ENCODE data around the gene ZSCAN2.
"Not testable (repeated sequence)": the region's sequence is repeated elsewhere in the genome, so short reads cannot be mapped to it uniquely, and the experiment has no call there.

Gene ZSCAN2

DNA sequence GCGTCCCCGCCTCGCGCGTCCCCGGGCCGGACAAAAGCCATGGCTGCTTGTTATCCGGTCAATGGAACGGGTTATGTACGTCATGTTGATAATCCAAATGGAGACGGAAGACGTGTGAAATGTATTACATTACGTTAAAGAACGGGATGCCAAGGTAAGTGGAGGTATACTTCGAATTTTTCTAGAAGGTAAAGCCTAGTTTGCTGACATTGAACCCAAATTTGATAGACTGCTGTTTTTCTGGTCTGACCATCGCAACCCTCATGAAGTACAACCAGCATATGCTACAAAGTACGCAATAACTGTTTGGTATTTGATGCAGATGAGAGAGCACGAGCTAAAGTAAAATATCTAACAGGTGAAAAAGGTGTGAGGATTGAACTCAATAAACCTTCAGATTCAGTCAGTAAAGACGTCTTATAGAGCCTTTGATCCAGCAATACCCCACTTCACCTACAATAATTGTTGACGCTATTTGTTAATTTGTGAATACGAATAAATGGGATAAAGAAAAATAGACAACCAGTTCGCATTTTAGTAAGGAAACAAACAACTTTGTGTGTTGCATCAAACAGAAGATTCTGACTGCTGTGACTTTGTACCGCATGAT, 33.5 kb downstream of the ZSCAN2 start:
- DNase-seq (ENCODE audit: low read depth in 3 of 3) = no peak

DNA sequence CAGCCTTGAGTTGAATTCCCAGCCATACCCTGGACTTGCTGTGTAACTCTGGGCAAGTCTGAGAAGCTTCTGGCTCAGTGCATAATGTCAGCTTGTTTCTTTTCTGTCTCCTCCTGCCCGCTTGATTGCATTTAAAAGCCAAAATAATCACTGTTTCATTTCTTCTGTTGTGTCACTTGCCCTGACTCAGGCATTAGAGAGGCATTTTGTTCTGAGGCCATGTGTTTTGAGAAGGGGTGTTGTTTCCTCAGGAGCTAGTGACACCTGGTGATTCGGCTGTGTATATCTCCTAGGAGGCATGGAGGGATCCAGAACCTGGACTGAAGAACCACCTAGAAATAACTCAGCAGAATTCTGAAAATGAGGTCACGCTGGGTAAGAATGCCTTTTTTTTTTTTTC, 37.3 kb downstream of the ZSCAN2 start:
- no peak for DNase-seq (ENCODE audit: low read depth in 3 of 3)

DNA sequence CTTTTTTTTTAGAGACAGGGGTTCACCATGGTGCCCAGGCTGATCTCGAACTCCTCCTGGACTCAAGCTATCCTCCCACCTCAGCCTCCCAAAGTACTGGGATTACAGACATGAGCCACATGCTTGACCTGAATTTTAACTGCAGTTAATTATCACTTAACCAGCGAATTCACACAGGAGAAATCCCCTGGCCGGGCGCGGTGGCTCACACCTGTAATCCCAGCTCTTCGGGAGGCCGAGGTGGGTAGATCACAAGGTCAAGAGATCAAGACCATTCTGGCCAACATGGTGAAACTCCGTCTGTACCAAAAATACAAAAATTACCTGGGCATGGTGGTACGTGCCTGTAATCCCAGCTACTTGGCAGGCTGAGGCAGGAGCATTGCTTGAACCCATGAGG, 41.1 kb downstream of the ZSCAN2 start:
- not testable (repeated sequence) for DNase-seq (ENCODE audit: low read depth in 3 of 3)

DNA sequence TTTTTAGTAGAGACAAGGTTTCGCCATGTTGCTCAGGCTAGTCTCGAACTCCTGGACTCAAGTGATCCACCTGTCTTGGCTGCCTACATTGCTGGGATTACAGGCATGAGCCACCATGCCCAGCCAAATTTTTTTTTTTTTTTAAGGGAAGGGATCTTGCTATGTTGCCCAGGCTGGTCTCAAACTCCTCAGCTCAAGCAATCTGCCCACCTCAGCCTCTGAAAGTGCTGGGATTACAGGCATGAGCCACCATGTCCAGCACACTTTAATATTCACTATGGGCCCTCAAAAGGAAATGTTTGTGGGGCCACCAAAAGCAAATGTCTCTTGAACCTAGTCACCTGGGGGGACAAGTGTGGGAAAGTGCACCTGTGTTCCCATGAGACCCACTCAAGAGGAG, 41.8 kb downstream of the ZSCAN2 start:
- DNase-seq (ENCODE audit: low read depth in 3 of 3) = not testable (repeated sequence)

DNA sequence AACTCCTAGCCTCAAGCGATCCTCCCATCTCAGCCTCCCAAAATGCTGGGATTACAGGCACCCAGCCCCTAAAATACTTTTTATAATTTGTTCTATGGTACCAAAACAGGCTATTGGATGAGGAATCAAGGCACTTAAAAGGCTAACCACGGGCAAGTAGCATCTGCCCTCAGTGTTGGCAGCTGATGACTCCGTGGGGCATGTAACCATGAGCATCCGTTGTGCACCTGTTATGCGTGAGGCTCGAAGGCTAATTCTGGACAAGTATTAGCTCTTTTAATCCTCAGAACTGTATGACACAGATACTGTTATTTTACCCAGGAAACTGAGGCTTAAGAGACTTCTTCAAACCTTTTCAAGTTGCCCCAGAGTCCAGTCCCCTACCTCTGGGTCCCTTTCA, 43.0 kb downstream of the ZSCAN2 start:
- DNase-seq (ENCODE audit: low read depth in 3 of 3) = no peak

DNA sequence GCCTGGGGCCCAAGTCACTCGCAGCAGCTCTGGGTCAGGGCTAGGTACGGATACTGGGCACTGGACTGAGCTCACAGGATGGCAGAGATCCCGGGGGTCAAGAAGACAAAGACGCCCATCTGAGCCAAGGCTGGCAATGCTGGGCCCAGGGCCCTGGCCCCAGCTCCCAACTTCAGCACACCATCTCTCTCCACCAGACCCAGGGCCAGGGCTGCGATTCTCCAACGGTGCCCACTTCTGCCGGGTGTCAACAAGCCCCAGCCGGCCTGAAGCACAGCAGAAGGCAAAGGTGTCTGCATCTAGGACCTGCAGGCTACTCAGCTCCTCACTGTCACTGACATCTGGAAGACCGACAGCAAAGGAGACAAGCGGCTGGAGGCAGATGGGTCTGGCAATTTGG, 44.7 kb downstream of the ZSCAN2 start:
- DNase-seq (ENCODE audit: low read depth in 3 of 3) = no peak

DNA sequence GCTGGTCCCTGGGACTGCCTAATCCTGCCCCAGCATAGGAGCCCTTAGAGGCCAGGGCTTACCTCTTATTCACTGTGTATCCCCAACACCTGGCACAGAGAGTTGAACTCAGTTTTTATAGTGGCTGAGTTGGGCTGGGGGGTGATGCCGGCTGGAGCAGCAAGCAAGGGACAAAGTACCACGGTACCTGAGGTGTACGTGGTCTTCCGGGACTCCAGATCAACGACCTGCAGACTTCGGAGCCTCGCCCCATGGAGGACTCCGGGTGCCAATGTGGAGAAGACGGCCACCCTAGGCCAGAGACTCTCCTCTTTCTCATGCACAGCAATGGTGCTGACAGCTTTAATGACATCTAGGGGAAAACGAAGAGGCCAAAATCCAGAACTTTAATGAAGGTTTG, 45.2 kb downstream of the ZSCAN2 start:
- no peak for DNase-seq (ENCODE audit: low read depth in 3 of 3)

DNA sequence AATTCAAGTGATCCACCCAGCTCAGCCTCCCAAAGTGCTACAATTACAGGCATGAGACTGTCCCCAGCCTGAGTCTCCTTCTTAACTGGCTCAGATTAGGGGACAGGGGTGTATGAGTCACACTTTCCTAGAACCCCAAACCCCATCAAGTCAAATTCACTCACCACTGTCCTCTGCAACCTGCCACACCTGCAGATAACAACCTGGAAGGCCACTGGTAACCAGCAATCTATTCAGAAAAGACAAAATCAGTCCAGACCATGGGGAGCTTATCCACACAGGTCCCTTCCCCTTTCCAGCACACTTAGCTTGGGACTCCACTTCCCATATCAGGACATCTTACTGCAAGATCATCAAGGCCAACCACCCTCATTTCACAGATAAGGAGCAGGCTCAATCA, 46.9 kb downstream of the ZSCAN2 start:
- no peak for DNase-seq (ENCODE audit: low read depth in 3 of 3)

DNA sequence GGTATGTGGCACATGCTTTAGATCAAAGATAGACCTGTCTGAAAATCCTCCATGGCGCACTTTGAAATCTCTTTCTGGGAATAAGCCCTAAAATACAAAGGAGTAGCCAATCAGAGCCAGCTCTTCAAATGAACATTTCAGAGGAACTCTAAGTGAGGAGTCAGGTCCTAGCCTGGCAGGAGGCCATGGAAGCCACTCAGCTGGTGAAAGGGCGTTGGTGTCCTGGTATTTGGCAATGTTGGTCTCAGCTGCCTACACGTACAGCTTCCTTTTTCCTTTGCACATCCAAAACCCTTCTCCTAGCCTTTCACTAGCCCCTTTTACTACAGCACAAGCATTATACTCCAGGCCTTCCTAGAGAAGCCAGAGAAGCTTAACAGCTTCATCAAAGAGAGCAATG, 47.7 kb downstream of the ZSCAN2 start:
- DNase-seq (ENCODE audit: low read depth in 3 of 3) = no peak

DNA sequence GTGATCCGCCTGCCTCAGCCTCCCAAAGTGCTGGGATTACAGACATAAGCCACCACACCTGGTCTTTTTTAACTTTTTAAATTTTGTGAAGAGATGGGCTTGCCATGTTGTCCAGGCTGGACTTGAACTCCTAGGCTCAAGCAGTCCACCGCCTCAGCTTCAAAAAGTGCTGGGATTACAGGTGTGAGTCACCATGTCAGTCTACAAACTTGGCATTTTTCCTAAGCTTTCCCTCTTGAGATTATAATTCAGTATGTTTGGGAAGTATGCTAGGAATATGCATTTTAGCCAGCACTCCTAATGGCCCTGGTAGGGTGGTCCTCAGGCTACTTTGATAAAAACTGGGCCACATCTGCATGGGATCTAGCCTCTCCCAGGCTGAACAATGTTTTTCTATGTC, 48.9 kb downstream of the ZSCAN2 start:
- no peak for DNase-seq (ENCODE audit: low read depth in 3 of 3)

DNA sequence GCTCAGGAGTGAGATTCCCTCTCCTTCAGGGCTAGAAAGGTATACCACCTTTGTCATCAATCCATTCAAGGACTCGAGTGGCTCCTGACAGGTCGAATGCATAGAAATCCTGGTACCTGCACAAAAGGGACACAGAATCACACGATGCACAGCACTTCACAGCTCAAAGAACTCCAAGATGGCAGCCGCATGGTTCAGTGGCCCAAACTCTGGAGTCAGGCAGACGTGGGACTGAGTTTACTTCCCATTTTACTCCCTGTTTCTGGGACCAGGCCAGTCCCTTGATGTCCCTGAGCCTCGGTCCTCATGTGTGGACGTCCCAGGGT, 52.7 kb downstream of the ZSCAN2 start:
- DNase-seq (ENCODE audit: low read depth in 3 of 3) = no peak

DNA sequence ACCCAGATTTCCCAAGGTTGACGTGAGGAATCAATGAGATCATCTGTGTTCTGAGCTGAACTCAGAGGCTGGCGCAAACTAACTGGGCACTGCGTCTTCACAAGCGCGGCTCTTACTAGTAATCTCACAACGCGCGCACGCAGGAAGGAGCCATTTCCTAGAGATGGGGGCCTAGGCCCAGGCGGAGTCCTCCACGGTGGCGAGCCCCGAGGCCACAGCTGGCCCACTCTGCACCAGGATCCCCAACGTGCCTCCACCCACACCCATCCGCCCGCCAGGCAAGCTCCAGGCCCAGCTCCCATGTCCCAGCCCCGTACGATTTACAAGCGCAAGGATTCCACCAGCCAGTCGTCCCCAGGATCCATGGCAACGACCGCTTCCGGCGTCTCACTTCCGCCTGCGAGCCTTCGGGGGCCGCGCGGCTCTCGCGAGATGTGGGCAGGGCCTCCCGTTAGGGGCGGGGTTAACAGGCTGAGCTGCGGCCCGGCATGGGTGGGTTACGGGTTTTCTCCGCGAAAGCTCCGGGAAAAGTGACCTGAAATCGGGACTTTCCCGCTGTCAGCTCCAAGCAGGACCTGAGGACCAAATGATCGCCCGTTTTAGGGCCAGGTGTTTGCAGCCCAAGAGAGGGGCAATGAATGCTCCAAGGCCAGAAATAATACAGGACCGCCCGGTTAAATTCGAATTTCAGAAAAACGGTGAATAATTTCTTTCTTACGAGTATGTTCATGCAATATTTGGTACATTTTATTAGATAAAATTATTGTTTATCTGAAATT, 53.3 kb downstream of the ZSCAN2 start, which contains the start of gene WDR73:
TSS of gene WDR73 (minus strand) at position 374 of the 779 bp plus-strand sequence. CDS start at position 365, 9 bp downstream.
- DNase-seq (ENCODE audit: low read depth in 3 of 3) = peak; percentile 95 to 96 (median 96)

DNA sequence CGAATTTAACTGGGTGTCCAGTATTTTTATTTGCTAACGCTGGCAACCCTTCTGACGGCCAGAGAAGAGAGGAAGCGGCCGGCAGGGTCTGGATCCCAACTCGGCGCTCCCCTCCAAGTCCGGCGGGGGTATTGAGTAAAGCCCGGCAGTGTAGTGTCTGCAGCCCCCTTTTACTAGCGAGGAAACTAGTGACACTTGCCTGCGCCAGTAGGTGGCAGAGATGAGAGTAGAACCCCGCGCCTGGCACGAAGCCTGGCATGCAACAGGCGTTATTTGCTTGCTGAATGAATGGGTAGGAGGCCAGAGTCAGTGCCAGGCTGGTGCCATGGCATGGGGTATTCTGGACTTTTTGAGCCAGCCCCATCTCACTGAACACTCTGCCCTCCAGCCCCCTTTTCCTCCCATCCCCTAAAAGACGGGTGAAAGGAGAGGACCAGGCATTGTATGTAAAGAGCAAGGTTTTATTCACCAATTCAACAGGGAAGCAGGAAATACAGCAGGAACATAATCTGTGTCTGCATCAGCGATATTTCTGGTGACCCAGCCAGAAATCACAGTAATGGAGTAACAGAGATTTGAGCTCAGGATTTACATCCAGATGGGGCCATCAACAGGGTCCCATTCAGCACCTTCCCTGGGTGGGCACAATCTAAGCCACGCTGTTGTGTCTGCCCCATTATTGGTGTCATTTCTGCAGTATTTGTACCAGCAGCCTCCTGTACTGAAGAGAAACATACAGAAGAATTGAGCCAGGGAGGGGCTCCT, 54.1 kb downstream of the ZSCAN2 start:
- DNase-seq (ENCODE audit: low read depth in 3 of 3) = peak; percentile 56 to 74 (median 63)

DNA sequence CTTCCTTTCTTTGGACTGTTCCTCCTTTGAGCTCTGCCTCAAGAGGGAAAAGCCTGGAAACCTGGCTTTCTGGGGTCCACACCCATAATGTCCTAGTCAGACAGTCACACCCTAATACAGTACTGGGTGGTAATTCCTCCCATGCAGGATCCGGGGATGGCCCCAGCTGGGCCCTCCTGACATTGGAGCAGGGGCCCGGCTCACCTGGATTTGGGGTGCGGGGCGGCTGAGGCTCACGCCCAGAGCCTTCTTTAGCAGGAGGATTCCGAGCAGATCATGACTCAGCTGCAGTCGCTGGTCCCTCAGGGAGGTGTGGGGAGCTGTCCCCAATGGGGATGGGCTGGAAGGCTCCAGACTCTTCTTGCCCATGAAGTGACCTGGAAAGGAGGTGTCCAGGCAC, 56.2 kb downstream of the ZSCAN2 start:
- no peak for DNase-seq (ENCODE audit: low read depth in 3 of 3)

DNA sequence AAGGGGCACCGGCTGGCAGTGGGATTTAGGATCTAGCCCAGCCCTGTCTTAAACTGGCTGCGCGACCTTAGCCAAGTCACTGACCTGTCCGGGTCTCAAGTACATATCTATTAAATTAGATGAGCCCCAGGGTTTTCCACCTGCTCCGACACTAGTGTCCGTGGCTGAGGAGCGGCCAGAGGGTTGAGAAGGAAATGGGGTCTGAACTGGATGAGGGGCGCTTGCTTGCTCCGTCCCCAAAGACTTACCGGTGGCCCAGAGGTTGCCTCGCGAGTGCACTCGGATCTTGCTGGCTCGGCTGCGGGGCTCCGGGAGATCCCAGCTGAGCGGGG, 56.9 kb downstream of the ZSCAN2 start:
- DNase-seq (ENCODE audit: low read depth in 3 of 3) = no peak

DNA sequence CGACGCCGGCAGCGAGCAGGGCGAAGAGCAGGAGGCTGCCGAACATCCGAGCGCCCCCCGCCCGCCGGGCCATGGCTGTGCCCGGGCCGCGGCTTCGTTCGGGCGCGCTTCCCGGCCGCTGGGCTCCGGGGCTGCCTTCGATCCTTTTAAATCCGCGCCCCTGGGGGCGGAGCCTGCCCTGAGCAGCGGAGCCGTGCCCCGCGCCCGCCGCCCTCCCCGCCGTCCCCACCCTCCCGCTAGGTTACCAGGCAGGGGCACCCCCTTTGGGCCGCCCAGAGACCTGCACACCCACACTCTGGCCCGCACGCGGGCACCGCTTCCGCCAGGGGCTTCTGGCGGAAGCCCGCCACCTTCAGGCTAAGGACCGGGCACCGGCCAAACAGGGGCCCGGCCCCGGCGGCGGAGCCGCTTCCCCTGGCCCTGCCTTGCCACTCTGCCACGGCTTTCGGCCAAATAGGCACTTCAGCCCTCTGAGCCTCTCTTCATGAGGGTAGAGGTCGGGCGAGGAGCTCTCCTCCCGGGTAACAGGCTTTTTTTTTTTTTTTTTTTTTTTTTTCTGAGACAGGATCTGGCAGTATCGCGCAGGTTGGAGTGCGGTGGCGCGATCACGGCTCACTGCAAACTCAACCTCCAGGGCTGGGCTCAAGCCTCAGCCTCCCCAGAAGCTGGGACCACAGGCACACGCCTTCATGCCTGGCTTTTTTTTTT, 57.4 kb downstream of the ZSCAN2 start, which contains the start of gene NMB:
TSS of gene NMB (minus strand) at position 120 of the 708 bp plus-strand sequence. CDS start at position 73, 47 bp downstream.
- peak; percentile 65 to 79 (median 66) for DNase-seq (ENCODE audit: low read depth in 3 of 3)

DNA sequence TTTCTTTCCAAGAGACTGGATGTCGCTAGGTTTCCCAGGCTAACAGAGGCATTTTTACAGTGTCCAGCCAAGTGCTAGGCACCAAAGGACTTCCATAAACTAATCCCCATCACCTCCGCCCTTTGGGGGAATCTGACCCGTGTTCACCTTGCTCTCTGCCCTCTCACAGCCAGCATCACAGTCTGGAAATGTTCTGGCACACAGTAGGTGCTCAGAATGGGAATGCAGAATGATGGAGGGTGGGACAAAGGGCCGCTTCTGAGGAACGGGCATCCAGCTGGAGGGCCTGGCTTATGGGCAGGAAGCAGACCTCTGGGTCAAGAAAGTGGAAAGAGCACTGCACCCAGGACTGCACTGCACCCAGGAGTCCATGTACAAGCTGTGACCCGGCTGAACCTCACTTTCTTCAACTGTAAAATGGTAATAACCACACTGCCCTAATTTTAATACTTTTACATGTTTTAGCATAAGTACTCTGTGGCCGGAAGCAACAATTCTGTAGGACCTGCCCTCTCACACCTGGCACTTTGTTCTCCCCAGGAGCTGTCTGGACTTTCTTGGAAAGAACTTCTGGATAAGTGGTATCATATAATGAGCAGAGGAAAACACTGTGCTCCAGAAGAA, 58.1 kb downstream of the ZSCAN2 start:
- DNase-seq (ENCODE audit: low read depth in 3 of 3) = no peak

DNA sequence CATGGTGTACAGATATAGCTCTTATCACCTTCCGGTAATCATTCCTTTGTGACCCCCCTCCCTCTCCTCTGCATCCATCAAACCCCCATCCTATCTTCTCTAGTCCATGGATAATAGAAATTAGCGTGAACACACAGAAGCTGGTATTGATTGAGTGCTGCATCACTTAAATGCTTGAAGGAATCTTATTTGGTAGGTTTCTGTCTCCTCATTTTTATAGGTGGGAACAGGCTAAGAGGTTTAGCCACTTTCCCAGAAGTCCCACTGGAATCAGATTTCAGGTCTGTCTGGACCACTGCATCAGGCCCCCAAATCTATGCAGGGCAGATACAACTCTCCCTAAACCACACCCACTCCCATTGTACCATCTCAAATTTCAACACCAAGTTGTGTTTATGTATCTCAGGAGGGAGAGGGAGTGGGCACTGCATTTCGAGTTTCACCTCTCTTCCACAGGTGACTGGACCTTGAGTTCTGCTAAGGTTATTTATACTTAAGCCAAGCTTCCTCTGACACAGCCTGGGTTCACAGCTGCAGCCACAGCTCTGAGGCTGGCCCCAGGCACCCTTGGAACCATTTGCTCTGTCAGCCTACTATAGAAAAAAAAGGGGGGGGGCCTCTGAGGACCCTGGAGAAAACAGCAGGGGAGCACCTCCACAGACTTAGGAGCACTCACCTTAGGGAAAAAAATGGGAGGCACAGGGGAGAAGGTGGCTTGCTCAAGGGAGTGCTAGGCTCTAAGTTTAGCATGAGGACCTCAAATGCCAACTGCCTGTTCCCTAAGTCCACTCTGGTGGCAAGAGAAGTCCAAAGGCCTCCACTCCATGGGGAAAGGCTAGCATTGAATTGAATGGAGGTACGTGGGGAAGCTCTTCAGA, 59.3 kb downstream of the ZSCAN2 start:
- DNase-seq (ENCODE audit: low read depth in 3 of 3) = no peak

DNA sequence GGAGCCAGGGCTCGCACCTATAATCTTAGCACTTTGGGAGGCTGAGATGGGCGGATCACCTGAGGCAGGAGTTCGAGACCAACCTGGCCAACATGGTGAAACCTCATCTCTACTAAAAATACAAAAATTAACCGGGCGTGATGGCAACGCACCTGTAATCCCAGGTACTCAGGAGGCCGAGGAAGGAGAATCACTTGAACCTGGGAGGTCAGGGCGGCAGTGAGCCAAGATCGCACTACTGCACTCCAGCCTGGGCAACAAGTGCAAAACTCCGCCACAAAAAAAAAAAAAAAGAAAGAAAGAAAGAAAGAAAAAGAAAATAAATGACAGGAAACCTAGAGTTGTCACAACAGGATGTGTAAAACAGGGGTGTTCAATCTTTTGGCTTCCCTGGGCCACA, 60.2 kb downstream of the ZSCAN2 start:
- no peak for DNase-seq (ENCODE audit: low read depth in 3 of 3)

DNA sequence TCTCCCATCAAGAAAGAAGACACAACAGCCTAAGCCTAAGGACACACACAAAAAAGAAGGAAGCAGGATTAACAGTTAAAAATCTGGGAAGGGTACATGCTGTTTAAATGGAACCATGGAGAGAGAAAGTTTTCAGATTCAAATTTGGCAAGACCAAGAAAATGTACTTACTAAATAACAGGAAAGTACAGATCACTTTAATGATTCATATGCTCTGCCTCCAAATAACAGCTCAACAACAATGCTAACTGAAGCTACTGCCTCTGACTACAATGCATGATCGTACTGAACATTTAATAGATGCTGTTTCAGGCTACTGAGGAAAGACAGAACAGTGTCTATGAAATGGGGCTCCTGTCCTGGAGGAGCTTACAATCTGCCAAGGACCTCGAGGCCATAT, 65.6 kb downstream of the ZSCAN2 start:
- no peak for DNase-seq (ENCODE audit: low read depth in 3 of 3)
